ENCODE data around the gene IREB2.

DNA sequence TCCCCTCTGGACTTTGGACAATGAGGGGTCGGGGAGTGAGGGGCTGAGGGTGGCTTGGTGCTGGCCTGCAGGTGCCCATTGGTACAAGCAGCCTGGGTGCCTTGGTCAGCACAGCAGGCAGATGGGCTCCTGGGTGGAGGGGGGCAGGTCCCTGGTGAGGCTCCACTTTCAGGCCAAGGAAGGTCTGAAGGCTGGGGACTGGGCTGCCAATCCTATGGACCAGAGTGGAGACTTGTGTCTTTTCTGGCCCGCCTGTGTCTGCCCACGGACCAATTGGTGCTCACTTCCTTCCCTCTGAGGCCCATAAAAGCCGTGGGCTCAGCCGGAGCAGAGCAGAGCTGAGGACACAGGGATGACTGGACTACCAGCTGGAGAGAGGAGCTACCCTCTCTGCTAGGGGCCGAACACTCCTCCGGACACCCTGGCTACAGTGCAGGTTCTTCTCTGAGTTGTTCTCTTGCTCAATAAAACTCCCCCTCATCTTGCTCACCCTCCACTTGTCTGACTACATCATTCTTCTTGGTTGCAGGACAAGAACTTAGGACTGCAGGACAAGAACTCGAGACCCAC, 31.9 kb upstream of the IREB2 start:
- TF ChIP-seq, protein P1, sequence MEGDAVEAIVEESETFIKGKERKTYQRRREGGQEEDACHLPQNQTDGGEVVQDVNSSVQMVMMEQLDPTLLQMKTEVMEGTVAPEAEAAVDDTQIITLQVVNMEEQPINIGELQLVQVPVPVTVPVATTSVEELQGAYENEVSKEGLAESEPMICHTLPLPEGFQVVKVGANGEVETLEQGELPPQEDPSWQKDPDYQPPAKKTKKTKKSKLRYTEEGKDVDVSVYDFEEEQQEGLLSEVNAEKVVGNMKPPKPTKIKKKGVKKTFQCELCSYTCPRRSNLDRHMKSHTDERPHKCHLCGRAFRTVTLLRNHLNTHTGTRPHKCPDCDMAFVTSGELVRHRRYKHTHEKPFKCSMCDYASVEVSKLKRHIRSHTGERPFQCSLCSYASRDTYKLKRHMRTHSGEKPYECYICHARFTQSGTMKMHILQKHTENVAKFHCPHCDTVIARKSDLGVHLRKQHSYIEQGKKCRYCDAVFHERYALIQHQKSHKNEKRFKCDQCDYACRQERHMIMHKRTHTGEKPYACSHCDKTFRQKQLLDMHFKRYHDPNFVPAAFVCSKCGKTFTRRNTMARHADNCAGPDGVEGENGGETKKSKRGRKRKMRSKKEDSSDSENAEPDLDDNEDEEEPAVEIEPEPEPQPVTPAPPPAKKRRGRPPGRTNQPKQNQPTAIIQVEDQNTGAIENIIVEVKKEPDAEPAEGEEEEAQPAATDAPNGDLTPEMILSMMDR (IDR thresholded peaks at IDR 0.05): no peak
- TF ChIP-seq POLR2AphosphoS5 (IDR thresholded peaks at IDR 0.05) (no peak), POLR2A (IDR thresholded peaks at IDR 0.05) (no peak)

All from upper lobe of left lung (tissue), 4 donors.